Endothelial cell of umbilical vein (primary cell): ENCODE data around the gene QSER1.

Experiments
- CTCF ChIP-seq, 2 donors: IDR thresholded peaks; 1 replicate in 1 of 2; 2 replicates in 1 of 2; pipeline ENCODE4 v1.5.1; 2011; ENCODE audit warnings: low read length in 2 of 2, mild to moderate bottlenecking in 2 of 2, moderate library complexity in 2 of 2, control low read depth in 1 of 2, inconsistent platforms in 1 of 2, low read depth in 1 of 2; ENCODE audit not compliant: insufficient read depth in 1 of 2; ENCODE audit errors: extremely low read depth in 1 of 2
- EZH2 ChIP-seq: IDR thresholded peaks from 2 replicates; pipeline ENCODE4 v1.6.1; 2012; ENCODE audit warnings: borderline replicate concordance, low read depth, mild to moderate bottlenecking, moderate library complexity, low read length, inconsistent platforms; ENCODE audit not compliant: severe bottlenecking
- FOS ChIP-seq: IDR thresholded peaks from 2 replicates; pipeline ENCODE4 v1.6.1; 2011; ENCODE audit warnings: mild to moderate bottlenecking, low read length, moderate library complexity, borderline replicate concordance; ENCODE audit not compliant: insufficient read depth
- JUN ChIP-seq: IDR thresholded peaks from 2 replicates; pipeline ENCODE4 v1.6.1; 2011; ENCODE audit warnings: borderline replicate concordance, low read depth; ENCODE audit not compliant: insufficient read length, insufficient read depth
- POLR2A ChIP-seq: IDR thresholded peaks from 2 replicates; pipeline ENCODE4 v1.6.1; 2012; ENCODE audit warnings: low read depth, mild to moderate bottlenecking, control low read depth, low read length
- POLR2AphosphoS5 ChIP-seq: IDR thresholded peaks from 2 replicates; pipeline ENCODE4 v1.6.1; 2012; ENCODE audit warnings: low read depth, mild to moderate bottlenecking, control low read depth, low read length, moderate library complexity; ENCODE audit not compliant: insufficient read depth
- TF ChIP-seq, protein P1 (sequence below): IDR thresholded peaks from 2 replicates; pipeline ENCODE4 v1.6.1; 2011; ENCODE audit not compliant: insufficient read depth, insufficient read length

DNA sequence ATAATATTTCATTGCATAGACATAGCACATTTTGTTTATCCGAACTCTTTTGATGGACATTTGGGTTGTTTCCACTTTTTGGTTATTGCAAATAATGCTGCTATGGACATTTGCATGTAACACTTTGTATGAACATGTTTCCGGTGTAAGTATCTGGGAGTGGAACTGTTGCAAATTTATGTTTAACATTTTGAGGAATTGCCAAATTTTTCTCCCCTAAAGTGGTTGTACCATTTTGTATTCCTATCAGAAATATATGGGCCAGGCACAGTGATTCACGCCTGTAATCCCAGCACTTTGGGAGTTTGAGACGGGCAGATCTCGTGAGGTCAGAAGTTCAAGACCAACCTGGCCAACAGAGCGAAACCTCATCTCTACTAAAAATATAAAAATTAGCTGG lies 16.0 kb downstream of the QSER1 start:
- TF ChIP-seq FOS = no peak
- TF ChIP-seq CTCF (IDR thresholded peaks at IDR 0.05; ENCODE audit: extremely low read depth in 1 of 2, insufficient read depth in 1 of 2, low read depth in 1 of 2, low read length in 2 of 2) = no peak
- TF ChIP-seq POLR2AphosphoS5 = no peak
- no peak for TF ChIP-seq POLR2A
- TF ChIP-seq JUN = no peak
- no peak for TF ChIP-seq EZH2
- TF ChIP-seq, protein P1, sequence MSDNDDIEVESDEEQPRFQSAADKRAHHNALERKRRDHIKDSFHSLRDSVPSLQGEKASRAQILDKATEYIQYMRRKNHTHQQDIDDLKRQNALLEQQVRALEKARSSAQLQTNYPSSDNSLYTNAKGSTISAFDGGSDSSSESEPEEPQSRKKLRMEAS = no peak
